SU-DHL-6 (cell line): ENCODE results near the gene PDE8B.

Experiments
- H2AFZ ChIP-seq: fragments of 200-600 bp; sonication (generic); 2 replicates; pipeline ENCODE4 v1.6.1; 2014; ENCODE audit warnings: low read depth, mild to moderate bottlenecking, moderate library complexity, mixed read lengths, antibody characterized with exemption, low read length; ENCODE audit not compliant: severe bottlenecking
- H3F3A ChIP-seq: fragments of 200-600 bp; shearing (Covaris generic); 2 replicates; pipeline ENCODE4 v1.6.0; 2016; ENCODE audit warnings: antibody characterized with exemption, mild to moderate bottlenecking; ENCODE audit not compliant: insufficient read depth
- H3K27ac ChIP-seq: fragments of 200-600 bp; sonication (generic); 2 replicates; pipeline ENCODE4 v1.5.1; 2016; ENCODE audit warnings: low read depth, mild to moderate bottlenecking, low read length, moderate library complexity, mixed read lengths
- H3K27me3 ChIP-seq: fragments of 200-600 bp; sonication (generic), shearing (Covaris generic); 2 replicates; pipeline ENCODE4 v1.6.0; 2014; ENCODE audit warnings: mild to moderate bottlenecking, low read length
- H3K36me3 ChIP-seq: fragments of 200-600 bp; sonication (generic); 2 replicates; pipeline ENCODE4 v1.6.1; 2014; ENCODE audit warnings: mild to moderate bottlenecking, low read length, mixed read lengths
- H3K4me2 ChIP-seq: fragments of 300-600, 200-600 bp; shearing (Covaris generic), sonication (generic); 2 replicates; pipeline ENCODE4 v1.6.0; 2014; ENCODE audit warnings: low read length, low read depth, mild to moderate bottlenecking; ENCODE audit not compliant: poor library complexity, severe bottlenecking
- H3K4me3 ChIP-seq: fragments of 200-600 bp; sonication (generic); 2 replicates; pipeline ENCODE4 v1.5.1; 2014; ENCODE audit warnings: antibody characterized with exemption, low read length, mild to moderate bottlenecking, mixed read lengths; ENCODE audit not compliant: insufficient read depth, poor library complexity, severe bottlenecking
- H3K79me2 ChIP-seq: fragments of 200-600 bp; sonication (generic); 2 replicates; pipeline ENCODE4 v1.6.1; 2014; ENCODE audit warnings: mild to moderate bottlenecking, low read length, moderate library complexity; ENCODE audit not compliant: insufficient read depth
- H3K9ac ChIP-seq: fragments of 200-600 bp; sonication (generic); 2 replicates; pipeline ENCODE4 v1.7.0; 2014; ENCODE audit warnings: mild to moderate bottlenecking, low read length
- H3K9me2 ChIP-seq: fragments of 200-600 bp; sonication (generic); replicated peaks from 2 replicates; pipeline ENCODE4 v1.6.1; 2014; ENCODE audit warnings: low read length; ENCODE audit not compliant: insufficient read depth
- H3K9me3 ChIP-seq: fragments of 200-600 bp; sonication (generic); 2 replicates; pipeline ENCODE4 v1.6.1; 2014; ENCODE audit warnings: low read length, mixed read lengths; ENCODE audit not compliant: insufficient read depth
- H4K20me1 ChIP-seq: fragments of 200-600 bp; sonication (generic); 2 replicates; pipeline ENCODE4 v1.6.1; 2014; ENCODE audit warnings: low read depth, mild to moderate bottlenecking, antibody characterized with exemption, low read length, moderate library complexity, mixed read lengths
- CTCF ChIP-seq: fragments of 200-600 bp; sonication (generic); IDR thresholded peaks from one replicate; pipeline ENCODE4 v1.5.1; 2017; ENCODE audit warnings: antibody characterized with exemption, mild to moderate bottlenecking, low read length, moderate library complexity; ENCODE audit not compliant: insufficient read depth, poor library complexity, severe bottlenecking
- EZH2phosphoT487 ChIP-seq: fragments of 200-600 bp; sonication (generic), shearing (Covaris generic); conservative IDR thresholded peaks from 2 replicates; pipeline ENCODE4 v1.6.1; 2018; ENCODE audit warnings: mild to moderate bottlenecking, antibody characterized with exemption, low read length, moderate library complexity, mixed read lengths

The PDE8B gene

GRCh38 chr5:77367741-77368140 is 157.3 kb downstream of the PDE8B start:
- Histone ChIP-seq H3K9me3 (no peaks in the 10 kb centered on the region), H3K9me2 (no peaks in the 10 kb centered on the region), H3K4me2 (no peak overlapping the region), H2AFZ (no peak overlapping the region), H3K4me3 (no peak overlapping the region), H3F3A (no peaks in the 10 kb centered on the region), H3K36me3 (no peaks in the 10 kb centered on the region), H3K79me2 (no peaks in the 10 kb centered on the region), H3K27me3 (no peaks in the 10 kb centered on the region), H3K9ac (no peak overlapping the region), H4K20me1 (no peaks in the 10 kb centered on the region), H3K27ac (no peak overlapping the region)
- TF ChIP-seq EZH2phosphoT487 (no peak), CTCF (no peak)

- H2AFZ ChIP-seq = no peak overlapping the region
- no peaks in the 10 kb centered on the region for H3K79me2 ChIP-seq
- no peak overlapping the region for H3K4me2 ChIP-seq
- no peak overlapping the region for H3K4me3 ChIP-seq
- H3K9ac ChIP-seq = no peak overlapping the region
- no peaks in the 10 kb centered on the region for H3K9me3 ChIP-seq
- H3K9me2 ChIP-seq = no peaks in the 10 kb centered on the region
- no peaks in the 10 kb centered on the region for H3K27me3 ChIP-seq
- TF ChIP-seq EZH2phosphoT487 (no peak), CTCF (no peak)
- H4K20me1 ChIP-seq = no peaks in the 10 kb centered on the region
- H3F3A ChIP-seq = no peaks in the 10 kb centered on the region
- H3K36me3 ChIP-seq = no peaks in the 10 kb centered on the region
- H3K27ac ChIP-seq = no peak overlapping the region
Measured at GRCh38 chr5:77368367-77368766, 157.9 kb downstream of the PDE8B start.

- TF ChIP-seq CTCF (no peak), EZH2phosphoT487 (no peak)
- Histone ChIP-seq H3K79me2 (no peaks in the 10 kb centered on the region), H3K9me2 (no peaks in the 10 kb centered on the region), H3K9ac (no peak overlapping the region), H3K27me3 (no peaks in the 10 kb centered on the region), H2AFZ (no peak overlapping the region), H3F3A (no peaks in the 10 kb centered on the region), H3K27ac (no peak overlapping the region), H4K20me1 (no peaks in the 10 kb centered on the region), H3K4me3 (no peak overlapping the region), H3K4me2 (no peak overlapping the region), H3K9me3 (no peaks in the 10 kb centered on the region), H3K36me3 (no peaks in the 10 kb centered on the region)
Measured at GRCh38 chr5:77369566-77369965, 159.1 kb downstream of the PDE8B start.
